ENCODE measurements around the gene TRAPPC2.
A peak's percentile ranks its signal among the peaks of the same experiment; 100 is the strongest.
"Not testable (repeated sequence)": the region's sequence is repeated elsewhere in the genome, so short reads cannot be mapped to it uniquely, and the experiment has no call there.

TRAPPC2 gene

GRCh38 chrX:13698432-13698831 lies 36.0 kb downstream of the TRAPPC2 start:
- DNase-seq (ENCODE audit: low spot score): no peak

DNA sequence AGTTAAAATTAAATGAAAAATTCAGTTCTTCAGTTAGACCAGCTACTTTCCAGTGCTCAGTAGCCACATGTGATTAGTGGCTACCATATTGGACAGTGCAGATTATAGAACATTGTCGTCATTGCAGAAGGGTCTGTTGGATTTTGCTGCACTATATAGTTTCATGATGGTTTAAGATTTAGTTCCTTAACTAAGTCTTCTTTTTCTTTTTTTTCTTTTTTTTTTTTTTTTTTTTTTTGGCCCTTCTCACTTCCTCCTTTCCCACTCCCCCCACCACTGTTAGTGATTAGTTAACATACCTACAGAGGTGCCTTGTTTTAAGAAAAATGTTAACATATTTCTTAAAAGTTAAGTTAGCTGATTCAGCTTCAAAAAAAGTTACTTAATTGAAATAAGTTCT lies 36.4 kb downstream of the TRAPPC2 start:
- DNase-seq (ENCODE audit: low spot score): no peak

GRCh38 chrX:13697455-13697854 lies 37.0 kb downstream of the TRAPPC2 start:
- DNase-seq (ENCODE audit: low spot score): peak; percentile 35

- DNase-seq (ENCODE audit: low spot score): no peak
Observed at GRCh38 chrX:13695601-13696115, 38.8 kb downstream of the TRAPPC2 start.

- DNase-seq (ENCODE audit: low spot score): no peak
Observed at GRCh38 chrX:13694983-13695382, 39.4 kb downstream of the TRAPPC2 start.

- DNase-seq (ENCODE audit: low spot score): no peak
Observed at GRCh38 chrX:13694359-13694758, 40.1 kb downstream of the TRAPPC2 start.

GRCh38 chrX:13693341-13693961 lies 41.0 kb downstream of the TRAPPC2 start:
- peak; percentile 33 for DNase-seq (ENCODE audit: low spot score)

DNA sequence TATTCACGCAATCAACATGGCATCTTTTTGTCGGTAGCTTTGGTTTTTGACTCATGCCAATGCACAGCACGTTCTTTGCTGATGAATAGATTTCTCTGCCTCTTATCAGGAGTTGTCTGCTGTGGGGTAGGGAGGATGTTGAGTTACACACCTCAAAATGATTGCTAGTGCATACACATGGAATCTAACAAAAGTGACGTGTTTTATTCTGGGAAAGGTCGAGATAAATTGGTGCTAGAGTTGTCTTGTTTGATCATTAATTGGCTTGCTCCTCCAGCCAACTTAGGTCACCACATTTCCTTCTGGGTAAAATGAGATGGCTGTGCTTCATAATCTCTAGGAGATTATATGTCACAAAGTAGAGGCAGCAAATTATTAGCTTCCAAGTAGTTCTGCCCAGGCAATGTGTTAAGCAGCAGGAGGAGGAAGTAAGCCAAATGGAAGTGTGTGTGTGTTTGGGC lies 41.6 kb downstream of the TRAPPC2 start:
- DNase-seq (ENCODE audit: low spot score): no peak

- DNase-seq (ENCODE audit: low spot score): peak; percentile 59
Observed at GRCh38 chrX:13691841-13692371, 42.5 kb downstream of the TRAPPC2 start.

- peak; percentile 31 for DNase-seq (ENCODE audit: low spot score)
Observed at GRCh38 chrX:13690836-13691235, 43.6 kb downstream of the TRAPPC2 start.

DNA sequence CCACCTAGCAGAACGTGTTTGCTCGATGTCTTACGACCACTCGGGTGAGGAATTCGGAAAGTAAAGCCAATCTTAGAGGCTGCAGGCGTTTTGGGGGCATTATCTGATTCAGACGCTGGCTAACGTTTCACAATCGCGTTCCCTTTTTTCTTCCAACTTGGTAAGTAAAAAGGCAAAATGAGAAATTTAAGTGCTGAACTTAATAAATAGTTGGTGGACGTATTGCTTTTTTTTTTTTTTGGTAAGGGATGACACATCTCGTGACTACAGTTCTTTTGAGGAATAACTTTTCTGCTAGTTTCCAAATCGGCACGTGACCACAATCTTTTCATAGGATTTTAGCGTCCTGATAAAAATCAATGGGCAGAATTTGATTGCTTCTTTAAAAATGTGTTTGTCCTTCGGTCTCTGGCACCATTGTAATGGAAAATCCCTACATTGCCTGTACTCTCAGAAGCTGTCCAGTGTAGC lies 44.6 kb downstream of the TRAPPC2 start:
- DNase-seq (ENCODE audit: low spot score): peak; percentile 41

- DNase-seq (ENCODE audit: low spot score): peak; percentile 70
Observed at GRCh38 chrX:13688958-13689740, 45.3 kb downstream of the TRAPPC2 start, which contains the start of gene RAB9A. TSS of gene RAB9A (plus strand) at chrX:13689128. CDS start at chrX:13708747, 19,619 bp downstream.

DNA sequence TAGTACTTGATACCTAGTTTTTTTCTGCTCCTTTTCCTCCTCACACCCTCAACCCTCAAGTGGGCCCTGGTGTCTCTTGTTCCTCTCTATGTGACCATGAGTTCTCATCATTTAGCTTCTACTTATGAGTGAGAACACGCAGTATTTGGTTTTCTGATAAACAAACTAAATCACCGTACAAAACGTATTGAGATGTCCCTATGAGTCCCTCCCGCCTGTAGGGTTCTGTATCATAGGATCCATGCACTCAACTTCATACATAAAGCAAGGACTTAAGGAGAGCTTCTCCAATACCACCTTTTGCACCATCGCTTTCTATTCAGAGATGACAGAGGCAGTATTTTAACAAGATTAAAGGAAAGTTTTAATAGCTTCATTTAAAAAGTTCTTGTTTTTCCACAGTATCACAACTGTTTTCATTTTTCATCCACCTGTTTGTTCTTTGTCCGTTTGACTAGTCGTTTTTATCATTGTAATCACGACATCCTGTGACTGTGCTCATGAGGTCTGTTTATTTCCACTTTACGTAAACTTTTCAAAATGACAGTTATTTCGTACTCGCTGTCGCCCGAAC lies 45.9 kb downstream of the TRAPPC2 start:
- DNase-seq (ENCODE audit: low spot score): peak; percentile 32

DNA sequence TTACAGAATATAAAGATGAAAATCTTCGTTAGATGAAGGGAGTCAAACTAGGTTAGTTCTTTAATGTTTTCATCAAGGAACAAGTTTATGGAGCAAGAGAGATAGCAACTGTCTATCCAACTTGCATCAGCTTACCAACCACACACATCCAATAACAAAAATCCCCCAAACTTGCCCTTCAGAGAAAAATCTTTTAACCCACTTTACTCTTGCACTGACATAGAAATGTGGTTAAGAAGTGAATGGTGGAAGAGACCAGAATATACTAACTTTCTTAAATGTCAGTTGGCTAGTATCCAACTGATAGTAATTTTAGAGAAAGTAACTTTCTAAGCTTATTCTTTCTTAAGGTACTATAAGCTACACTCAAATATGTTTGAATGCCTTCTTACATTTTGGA lies 47.2 kb downstream of the TRAPPC2 start:
- no peak for DNase-seq (ENCODE audit: low spot score)

GRCh38 chrX:13685126-13685763 lies 49.2 kb downstream of the TRAPPC2 start:
- DNase-seq (ENCODE audit: low spot score): no peak

DNA sequence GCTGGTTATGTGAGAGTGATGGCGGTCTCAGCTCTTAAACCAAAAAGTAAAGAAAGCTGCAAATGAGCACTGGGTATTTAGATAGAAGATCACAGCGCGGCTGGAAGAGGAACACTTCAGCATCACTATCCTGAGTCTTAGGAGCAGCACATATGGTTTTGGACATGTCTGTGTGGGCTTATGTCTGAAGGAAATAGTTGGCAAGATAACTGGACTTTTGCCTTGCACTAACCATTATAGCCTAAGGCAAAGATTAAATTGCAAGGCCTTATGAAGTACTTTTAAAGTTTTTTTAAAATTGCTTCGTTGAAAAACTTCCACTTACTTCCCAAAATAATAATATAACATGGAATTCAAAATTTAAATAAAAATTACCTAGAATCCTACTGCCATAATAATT lies 50.1 kb downstream of the TRAPPC2 start:
- no peak for DNase-seq (ENCODE audit: low spot score)

DNA sequence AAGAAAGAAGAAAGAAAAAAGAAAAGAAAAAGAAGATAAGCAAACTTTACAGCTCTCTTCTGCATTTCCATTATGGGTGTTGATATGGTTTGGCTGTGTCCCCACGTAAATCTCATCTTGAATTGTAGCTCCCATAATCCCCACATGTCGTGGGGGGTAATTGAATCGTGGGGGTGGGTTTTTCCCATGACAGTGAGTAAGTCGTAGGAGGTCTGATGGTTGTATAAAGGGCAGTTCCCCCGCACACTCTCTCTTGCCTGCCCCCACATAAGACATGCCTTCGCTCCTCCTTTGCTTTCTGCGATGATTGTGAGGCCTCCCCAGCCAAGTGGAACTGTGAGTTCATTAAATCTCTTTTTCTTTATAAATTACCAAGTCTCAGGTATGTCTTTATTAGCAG lies 52.8 kb downstream of the TRAPPC2 start:
- no peak for DNase-seq (ENCODE audit: low spot score)

DNA sequence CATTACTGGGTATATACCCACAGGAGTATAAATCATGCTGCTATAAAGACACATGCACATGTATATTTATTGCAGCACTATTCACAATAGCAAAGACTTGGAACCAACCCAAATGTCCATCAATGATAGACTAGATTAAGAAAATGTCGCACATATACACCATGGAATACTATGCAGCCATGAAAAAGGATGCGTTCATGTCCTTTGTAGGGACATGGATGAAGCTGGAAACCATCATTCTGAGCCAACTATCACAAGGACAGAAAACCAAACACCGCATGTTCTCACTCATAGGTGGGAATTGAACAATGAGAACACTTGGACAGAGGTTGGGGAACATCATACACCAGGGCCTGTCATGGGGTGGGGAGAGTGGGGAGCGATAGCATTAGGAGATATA lies 54.7 kb downstream of the TRAPPC2 start:
- not testable (repeated sequence) for DNase-seq (ENCODE audit: low spot score)

- DNase-seq (ENCODE audit: low spot score): no peak
Observed at GRCh38 chrX:13676885-13677284, 57.5 kb downstream of the TRAPPC2 start.

GRCh38 chrX:13673016-13673415 lies 61.4 kb downstream of the TRAPPC2 start:
- DNase-seq (ENCODE audit: low spot score): no peak

GRCh38 chrX:13670197-13670596 lies 64.2 kb downstream of the TRAPPC2 start:
- DNase-seq (ENCODE audit: low spot score): no peak

DNA sequence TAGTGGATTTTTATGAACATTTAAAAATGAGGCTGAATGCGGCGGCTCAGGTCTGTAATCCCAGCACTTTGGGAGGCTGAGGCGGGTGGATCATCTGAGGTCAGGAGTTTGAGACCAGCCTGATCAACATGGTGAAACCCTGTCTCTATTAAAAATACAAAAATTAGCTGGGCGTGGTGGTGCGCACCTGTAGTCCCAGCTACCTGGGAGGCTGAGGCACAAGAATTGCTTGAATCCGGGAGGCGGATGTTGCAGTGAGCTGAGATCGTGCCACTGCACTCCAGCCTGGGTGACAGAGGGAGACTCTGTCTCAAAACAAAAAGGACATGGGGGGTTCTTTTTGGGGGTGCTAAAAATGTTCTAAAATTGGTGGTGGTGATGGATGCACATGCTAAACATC lies 64.7 kb downstream of the TRAPPC2 start:
- not testable (repeated sequence) for DNase-seq (ENCODE audit: low spot score)

All from NAMALWA (cell line).